Loucy (cell line): ENCODE results near the gene ANAPC2.

Experiments
- EZH2phosphoT487 ChIP-seq: fragments of 200-600 bp; IDR thresholded peaks from 2 replicates; pipeline ENCODE4 v1.6.1; 2018; ENCODE audit warnings: antibody characterized with exemption, mild to moderate bottlenecking, moderate library complexity, borderline replicate concordance
- TF ChIP-seq, protein P1 (sequence below): fragments of 200-600 bp; sonication (generic); conservative IDR thresholded peaks from 2 replicates; pipeline ENCODE4 v1.5.1; 2014; ENCODE audit warnings: mild to moderate bottlenecking, antibody characterized with exemption, low read length

DNA sequence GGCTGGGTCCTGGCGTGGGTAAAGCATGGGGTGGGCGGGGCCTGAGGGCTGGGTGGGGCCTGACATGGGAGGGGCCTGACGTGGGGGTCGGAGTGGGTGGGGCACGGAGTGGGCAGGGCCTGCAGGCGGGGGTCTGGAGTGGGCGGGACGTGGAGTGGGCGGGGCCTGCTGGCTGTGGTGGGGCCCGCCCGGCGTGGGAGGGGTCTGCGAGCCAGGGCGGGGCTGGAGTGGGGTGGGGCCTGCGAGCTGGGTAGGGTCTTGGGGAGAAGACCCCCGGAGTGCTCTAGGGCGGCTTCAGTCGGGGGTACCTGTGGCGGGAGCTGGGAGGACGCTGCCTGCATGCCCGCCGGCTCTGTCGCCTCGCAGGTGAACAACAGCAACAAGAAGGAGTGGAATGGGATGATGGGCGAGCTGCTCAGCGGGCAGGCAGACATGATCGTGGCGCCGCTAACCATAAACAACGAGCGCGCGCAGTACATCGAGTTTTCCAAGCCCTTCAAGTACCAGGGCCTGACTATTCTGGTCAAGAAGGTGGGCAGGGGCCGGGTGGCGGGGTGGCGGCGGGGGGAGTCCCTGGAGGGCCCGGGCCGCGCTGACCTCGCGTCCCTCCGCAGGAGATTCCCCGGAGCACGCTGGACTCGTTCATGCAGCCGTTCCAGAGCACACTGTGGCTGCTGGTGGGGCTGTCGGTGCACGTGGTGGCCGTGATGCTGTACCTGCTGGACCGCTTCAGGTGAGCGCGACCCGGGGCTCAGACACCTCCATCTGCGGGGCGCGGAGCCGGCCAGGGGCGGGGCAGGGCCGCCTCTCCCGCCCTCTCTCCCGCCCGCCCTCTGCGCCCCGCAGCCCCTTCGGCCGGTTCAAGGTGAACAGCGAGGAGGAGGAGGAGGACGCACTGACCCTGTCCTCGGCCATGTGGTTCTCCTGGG lies 26.5 kb downstream of the ANAPC2 start:
- TF ChIP-seq, protein P1, sequence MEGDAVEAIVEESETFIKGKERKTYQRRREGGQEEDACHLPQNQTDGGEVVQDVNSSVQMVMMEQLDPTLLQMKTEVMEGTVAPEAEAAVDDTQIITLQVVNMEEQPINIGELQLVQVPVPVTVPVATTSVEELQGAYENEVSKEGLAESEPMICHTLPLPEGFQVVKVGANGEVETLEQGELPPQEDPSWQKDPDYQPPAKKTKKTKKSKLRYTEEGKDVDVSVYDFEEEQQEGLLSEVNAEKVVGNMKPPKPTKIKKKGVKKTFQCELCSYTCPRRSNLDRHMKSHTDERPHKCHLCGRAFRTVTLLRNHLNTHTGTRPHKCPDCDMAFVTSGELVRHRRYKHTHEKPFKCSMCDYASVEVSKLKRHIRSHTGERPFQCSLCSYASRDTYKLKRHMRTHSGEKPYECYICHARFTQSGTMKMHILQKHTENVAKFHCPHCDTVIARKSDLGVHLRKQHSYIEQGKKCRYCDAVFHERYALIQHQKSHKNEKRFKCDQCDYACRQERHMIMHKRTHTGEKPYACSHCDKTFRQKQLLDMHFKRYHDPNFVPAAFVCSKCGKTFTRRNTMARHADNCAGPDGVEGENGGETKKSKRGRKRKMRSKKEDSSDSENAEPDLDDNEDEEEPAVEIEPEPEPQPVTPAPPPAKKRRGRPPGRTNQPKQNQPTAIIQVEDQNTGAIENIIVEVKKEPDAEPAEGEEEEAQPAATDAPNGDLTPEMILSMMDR: no peak
- no peak for TF ChIP-seq EZH2phosphoT487
